Forelimb muscle (tissue), 1 donor: ENCODE data around the gene PARD3. TPM values are rescaled to one million over a fixed set of nuclear protein-coding genes. Genes with fewer than 3 reads are reported as not detected.

Experiments used
- DNase-seq: peaks from one replicate; pipeline ENCODE4 v3.0.0-alpha.2; 2013; ENCODE audit warnings: low read depth
- polyA plus RNA-seq: library from polyadenylated mRNA; unstranded; fragments of 120-200 nt; gene quantifications from one replicate; pipeline ENCODE4 v1.2.1, GENCODE V29; 2013; ENCODE audit not compliant: insufficient read length

Gene PARD3
- polyA plus RNA-seq, 1 donor: 40.0 TPM

GRCh38 chr10:34102893-34103506, 712.1 kb downstream of the PARD3 start:
- DNase-seq: peak; percentile 91

- peak; percentile 81 for DNase-seq
These were observed 712.8 kb downstream of the PARD3 start for GRCh38 chr10:34102237-34102673.

GRCh38 chr10:34101001-34101400, 714.1 kb downstream of the PARD3 start:
- DNase-seq: no peak

- DNase-seq: no peak
These were observed 716.1 kb downstream of the PARD3 start for GRCh38 chr10:34098821-34099567.

- DNase-seq: no peak
These were observed 717.4 kb downstream of the PARD3 start for GRCh38 chr10:34097682-34098081.

- DNase-seq: no peak
These were observed 720.1 kb downstream of the PARD3 start for GRCh38 chr10:34094961-34095360.

GRCh38 chr10:34094146-34094696, 720.9 kb downstream of the PARD3 start:
- no peak for DNase-seq

- DNase-seq: no peak
These were observed 722.2 kb downstream of the PARD3 start for GRCh38 chr10:34092891-34093290.

- no peak for DNase-seq
These were observed 723.4 kb downstream of the PARD3 start for GRCh38 chr10:34091635-34092195.

GRCh38 chr10:34089253-34089652, 725.8 kb downstream of the PARD3 start:
- DNase-seq: no peak

GRCh38 chr10:34088208-34088794, 726.8 kb downstream of the PARD3 start:
- no peak for DNase-seq

GRCh38 chr10:34087095-34087418, 728.0 kb downstream of the PARD3 start:
- DNase-seq: no peak

GRCh38 chr10:34083567-34083966, 731.5 kb downstream of the PARD3 start:
- DNase-seq: no peak

- no peak for DNase-seq
These were observed 733.1 kb downstream of the PARD3 start for GRCh38 chr10:34081948-34082347.

GRCh38 chr10:34081347-34081743, 733.8 kb downstream of the PARD3 start:
- no peak for DNase-seq

- no peak for DNase-seq
These were observed 734.4 kb downstream of the PARD3 start for GRCh38 chr10:34080485-34081346.

- DNase-seq: no peak
These were observed 735.2 kb downstream of the PARD3 start for GRCh38 chr10:34079702-34080484.

- peak; percentile 55 for DNase-seq
These were observed 736.2 kb downstream of the PARD3 start for GRCh38 chr10:34078745-34079470.

- no peak for DNase-seq
These were observed 736.9 kb downstream of the PARD3 start for GRCh38 chr10:34078017-34078744.
